Endothelial cell (in vitro differentiated cells): ENCODE results near the gene LLCFC1. TPM values are rescaled to one million over a fixed set of nuclear protein-coding genes. Genes with fewer than 3 reads are reported as not detected.

Experiments used
- DNase-seq: peaks from one replicate; pipeline ENCODE4 v3.0.0; 2021; ENCODE audit warnings: low spot score
- H3K27ac Mint-ChIP-seq: one replicate; pipeline ENCODE4 v1.8.0; 2021; ENCODE audit warnings: mixed read lengths, inconsistent platforms; ENCODE audit not compliant: unreplicated experiment
- H3K27me3 Mint-ChIP-seq: one replicate; pipeline ENCODE4 v1.8.0; 2021; ENCODE audit warnings: mild to moderate bottlenecking, moderate library complexity, mixed read lengths, inconsistent platforms; ENCODE audit not compliant: unreplicated experiment
- H3K36me3 Mint-ChIP-seq: one replicate; pipeline ENCODE4 v1.8.0; 2021; ENCODE audit warnings: mild to moderate bottlenecking, low read depth, mixed read lengths, inconsistent platforms; ENCODE audit not compliant: unreplicated experiment
- H3K4me1 Mint-ChIP-seq: one replicate; pipeline ENCODE4 v1.8.0; 2021; ENCODE audit warnings: mild to moderate bottlenecking, mixed read lengths, inconsistent platforms; ENCODE audit not compliant: unreplicated experiment
- H3K4me3 Mint-ChIP-seq: one replicate; pipeline ENCODE4 v1.8.0; 2021; ENCODE audit warnings: mild to moderate bottlenecking, mixed read lengths, inconsistent platforms; ENCODE audit not compliant: unreplicated experiment
- H3K9me3 Mint-ChIP-seq: one replicate; pipeline ENCODE4 v1.8.0; 2021; ENCODE audit warnings: mixed read lengths, inconsistent platforms; ENCODE audit not compliant: unreplicated experiment
- CTCF ChIP-seq: fragments of 200-600 bp; sonication (generic); IDR thresholded peaks from one replicate; pipeline ENCODE4 v1.5.0; 2021; ENCODE audit warnings: antibody characterized with exemption; ENCODE audit not compliant: unreplicated experiment
- total RNA-seq: library from RNA; stranded (reverse); fragmentation: NEBNext Ultra II Directional; extraction: Animal tissue kit (Norgen Biotek cat#: 25700); gene quantifications from one replicate; pipeline ENCODE4 v1.2.1, GENCODE V29; 2021; ENCODE audit not compliant: unreplicated experiment

LLCFC1 gene
- total RNA-seq, 1 donor from 2014 or later = not detected

- peaks cover 2% of the 10 kb centered on the region for H3K27me3 Mint-ChIP-seq
- H3K36me3 Mint-ChIP-seq = peaks cover 10% of the 10 kb centered on the region
- H3K4me3 Mint-ChIP-seq = no peak overlapping the region
- DNase-seq = no peak
- no peak overlapping the region for H3K27ac Mint-ChIP-seq
- no peak for TF ChIP-seq CTCF
- peaks cover 2% of the 10 kb centered on the region for H3K9me3 Mint-ChIP-seq
- peaks cover 7% of the 10 kb centered on the region for H3K4me1 Mint-ChIP-seq
Measured at GRCh38 chr7:142948603-142949002, 9.3 kb downstream of the LLCFC1 start.

- DNase-seq = no peak
- Mint-ChIP-seq H3K27me3 (no peaks in the 10 kb centered on the region), H3K27ac (no peak overlapping the region), H3K9me3 (peaks cover 12% of the 10 kb centered on the region), H3K36me3 (peaks cover 16% of the 10 kb centered on the region), H3K4me3 (no peak overlapping the region), H3K4me1 (peaks cover 5% of the 10 kb centered on the region)
- no peak for TF ChIP-seq CTCF
Measured at GRCh38 chr7:142950235-142950634, 11.0 kb downstream of the LLCFC1 start.

- H3K4me3 Mint-ChIP-seq = no peak overlapping the region
- peaks cover 18% of the 10 kb centered on the region for H3K36me3 Mint-ChIP-seq
- TF ChIP-seq CTCF = no peak
- H3K27me3 Mint-ChIP-seq = no peaks in the 10 kb centered on the region
- H3K27ac Mint-ChIP-seq = no peak overlapping the region
- H3K4me1 Mint-ChIP-seq = peaks cover 8% of the 10 kb centered on the region
- DNase-seq = no peak
- peaks cover 24% of the 10 kb centered on the region for H3K9me3 Mint-ChIP-seq
Measured at GRCh38 chr7:142954680-142955268, 15.5 kb downstream of the LLCFC1 start.

- H3K27ac Mint-ChIP-seq = no peak overlapping the region
Measured at GRCh38 chr7:142956951-142957623, 17.8 kb downstream of the LLCFC1 start.

More at GRCh38 chr7:142956951-142957623, 17.8 kb downstream of the LLCFC1 start:
- no peak for TF ChIP-seq CTCF
- no peak overlapping the region for H3K4me3 Mint-ChIP-seq
- peaks cover 2% of the 10 kb centered on the region for H3K27me3 Mint-ChIP-seq
- no peak for DNase-seq
- H3K36me3 Mint-ChIP-seq = peaks cover 18% of the 10 kb centered on the region
- peaks cover 24% of the 10 kb centered on the region for H3K9me3 Mint-ChIP-seq
- H3K4me1 Mint-ChIP-seq = peaks cover 8% of the 10 kb centered on the region
